ENCODE data around the gene CTSC.

DNA sequence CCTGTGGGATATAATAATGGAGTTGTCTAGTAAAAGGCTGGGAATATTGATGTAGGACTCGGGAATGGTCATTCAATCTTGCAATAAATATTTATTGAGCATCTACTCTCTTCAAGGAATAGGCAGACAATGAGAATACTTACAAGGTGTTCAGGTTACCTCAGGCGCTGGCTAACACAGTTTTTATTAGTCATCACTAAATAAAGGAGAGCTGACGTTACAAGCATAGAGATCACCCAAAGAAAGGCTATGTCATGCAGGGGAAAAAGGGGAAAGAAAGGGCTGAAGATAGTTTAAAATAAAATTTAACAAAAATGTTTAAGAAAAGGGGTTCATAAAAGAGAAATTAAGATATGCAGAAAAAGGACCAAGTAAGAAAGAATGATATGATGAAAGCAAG lies 15.8 kb upstream of the CTSC start:
- TF ChIP-seq MAX (IDR thresholded peaks at IDR 0.05; ENCODE audit: low read depth) = no peak
- TF ChIP-seq EZH2phosphoT487 (IDR thresholded peaks at IDR 0.05; ENCODE audit: borderline replicate concordance, low read depth) = no peak
- no peak for TF ChIP-seq CTCF (IDR thresholded peaks at IDR 0.05)
- TF ChIP-seq, protein P1, sequence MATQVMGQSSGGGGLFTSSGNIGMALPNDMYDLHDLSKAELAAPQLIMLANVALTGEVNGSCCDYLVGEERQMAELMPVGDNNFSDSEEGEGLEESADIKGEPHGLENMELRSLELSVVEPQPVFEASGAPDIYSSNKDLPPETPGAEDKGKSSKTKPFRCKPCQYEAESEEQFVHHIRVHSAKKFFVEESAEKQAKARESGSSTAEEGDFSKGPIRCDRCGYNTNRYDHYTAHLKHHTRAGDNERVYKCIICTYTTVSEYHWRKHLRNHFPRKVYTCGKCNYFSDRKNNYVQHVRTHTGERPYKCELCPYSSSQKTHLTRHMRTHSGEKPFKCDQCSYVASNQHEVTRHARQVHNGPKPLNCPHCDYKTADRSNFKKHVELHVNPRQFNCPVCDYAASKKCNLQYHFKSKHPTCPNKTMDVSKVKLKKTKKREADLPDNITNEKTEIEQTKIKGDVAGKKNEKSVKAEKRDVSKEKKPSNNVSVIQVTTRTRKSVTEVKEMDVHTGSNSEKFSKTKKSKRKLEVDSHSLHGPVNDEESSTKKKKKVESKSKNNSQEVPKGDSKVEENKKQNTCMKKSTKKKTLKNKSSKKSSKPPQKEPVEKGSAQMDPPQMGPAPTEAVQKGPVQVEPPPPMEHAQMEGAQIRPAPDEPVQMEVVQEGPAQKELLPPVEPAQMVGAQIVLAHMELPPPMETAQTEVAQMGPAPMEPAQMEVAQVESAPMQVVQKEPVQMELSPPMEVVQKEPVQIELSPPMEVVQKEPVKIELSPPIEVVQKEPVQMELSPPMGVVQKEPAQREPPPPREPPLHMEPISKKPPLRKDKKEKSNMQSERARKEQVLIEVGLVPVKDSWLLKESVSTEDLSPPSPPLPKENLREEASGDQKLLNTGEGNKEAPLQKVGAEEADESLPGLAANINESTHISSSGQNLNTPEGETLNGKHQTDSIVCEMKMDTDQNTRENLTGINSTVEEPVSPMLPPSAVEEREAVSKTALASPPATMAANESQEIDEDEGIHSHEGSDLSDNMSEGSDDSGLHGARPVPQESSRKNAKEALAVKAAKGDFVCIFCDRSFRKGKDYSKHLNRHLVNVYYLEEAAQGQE (IDR thresholded peaks at IDR 0.05; ENCODE audit: low read depth, low read length) = no peak
- TF ChIP-seq, protein P2, sequence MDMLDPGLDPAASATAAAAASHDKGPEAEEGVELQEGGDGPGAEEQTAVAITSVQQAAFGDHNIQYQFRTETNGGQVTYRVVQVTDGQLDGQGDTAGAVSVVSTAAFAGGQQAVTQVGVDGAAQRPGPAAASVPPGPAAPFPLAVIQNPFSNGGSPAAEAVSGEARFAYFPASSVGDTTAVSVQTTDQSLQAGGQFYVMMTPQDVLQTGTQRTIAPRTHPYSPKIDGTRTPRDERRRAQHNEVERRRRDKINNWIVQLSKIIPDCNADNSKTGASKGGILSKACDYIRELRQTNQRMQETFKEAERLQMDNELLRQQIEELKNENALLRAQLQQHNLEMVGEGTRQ (IDR thresholded peaks at IDR 0.05; ENCODE audit: borderline replicate concordance, low read depth, low read length) = no peak
- no peak for TF ChIP-seq RAD21 (IDR thresholded peaks at IDR 0.05; ENCODE audit: low read length)
- TF ChIP-seq POLR2AphosphoS5 (IDR thresholded peaks at IDR 0.05; ENCODE audit: low read depth, low read length) = no peak
- TF ChIP-seq EP300 (IDR thresholded peaks at IDR 0.05; ENCODE audit: borderline replicate concordance in 1 of 2, low read depth in 1 of 2, low read length in 1 of 2) = no peak
- no peak for TF ChIP-seq TAF1 (IDR thresholded peaks at IDR 0.05; ENCODE audit: borderline replicate concordance, low read depth, low read length)
- no peak for TF ChIP-seq ZBTB33 (IDR thresholded peaks at IDR 0.05; ENCODE audit: borderline replicate concordance, low read depth)
- TF ChIP-seq FOXM1 (IDR thresholded peaks at IDR 0.05; ENCODE audit: low read depth) = no peak
- TF ChIP-seq SIN3A (IDR thresholded peaks at IDR 0.05; ENCODE audit: borderline replicate concordance, low read depth, low read length) = no peak
